Stimulated activated CD8-positive, alpha-beta memory T cell treated with anti-CD3 and anti-CD28 coated beads, Interleukin-7, amount 100 ng/mL, for 4 hours (primary cell): ENCODE results near the gene CLCN7.
"Not testable (repeated sequence)": the region's sequence is repeated elsewhere in the genome, so short reads cannot be mapped to it uniquely, and the experiment has no call there.

ENCODE experiments used
- DNase-seq, 2 donors: peaks; one replicate each; pipeline ENCODE4 v3.0.0-alpha.2; 2020; ENCODE audit warnings: low read depth in 2 of 2

CLCN7 gene

GRCh38 chr16:1445518-1446203 is 29.2 kb downstream of the CLCN7 start:
- DNase-seq: no peak

GRCh38 chr16:1444730-1445517 is 29.9 kb downstream of the CLCN7 start:
- DNase-seq: no peak

GRCh38 chr16:1443980-1444729 is 30.7 kb downstream of the CLCN7 start, which contains the start of gene CCDC154:
Gene CCDC154, minus strand, starts transcription at chr16:1444556. Its CDS starts 234 bp downstream, at chr16:1444322.
- DNase-seq: no peak

- no peak for DNase-seq
Measured at GRCh38 chr16:1443403-1443973, 31.3 kb downstream of the CLCN7 start.

GRCh38 chr16:1442697-1443096 is 32.1 kb downstream of the CLCN7 start:
- DNase-seq: no peak

- no peak for DNase-seq
Measured at GRCh38 chr16:1441391-1441829, 33.4 kb downstream of the CLCN7 start.

GRCh38 chr16:1439699-1440074 is 35.1 kb downstream of the CLCN7 start:
- not testable (repeated sequence) for DNase-seq

- DNase-seq: no peak
Measured at GRCh38 chr16:1439058-1439698, 35.6 kb downstream of the CLCN7 start.

GRCh38 chr16:1438229-1439057 is 36.4 kb downstream of the CLCN7 start:
- no peak for DNase-seq

GRCh38 chr16:1437606-1438005 is 37.2 kb downstream of the CLCN7 start:
- DNase-seq: no peak

- DNase-seq: no peak
Measured at GRCh38 chr16:1436731-1437355, 38.0 kb downstream of the CLCN7 start.

- no peak for DNase-seq
Measured at GRCh38 chr16:1435921-1436697, 38.7 kb downstream of the CLCN7 start.

GRCh38 chr16:1434644-1435592 is 39.9 kb downstream of the CLCN7 start:
- DNase-seq: no peak

- DNase-seq: no peak
Measured at GRCh38 chr16:1433756-1434155, 41.1 kb downstream of the CLCN7 start.

GRCh38 chr16:1433263-1433560 is 41.6 kb downstream of the CLCN7 start:
- no peak for DNase-seq

- no peak for DNase-seq
Measured at GRCh38 chr16:1432388-1433262, 42.2 kb downstream of the CLCN7 start.

- DNase-seq: no peak
Measured at GRCh38 chr16:1431497-1432270, 43.1 kb downstream of the CLCN7 start.
